Measurements from ENCODE around the gene SASH3.

SASH3 gene

GRCh38 chrX:129777218-129778030 lies 2.3 kb upstream of the SASH3 start:
- Histone ChIP-seq H3K36me3 (ENCODE audit: control insufficient read depth, low read length) (peaks cover 23% of the 10 kb centered on the region), H3K27me3 (ENCODE audit: control insufficient read depth, low read length) (no peaks in the 10 kb centered on the region), H3F3A (ENCODE audit: control insufficient read depth, insufficient read depth) (peaks cover 7% of the 10 kb centered on the region), H3K79me2 (ENCODE audit: control insufficient read depth, low read length) (peaks cover 42% of the 10 kb centered on the region), H3K9me2 (replicated peaks; ENCODE audit: control insufficient read depth, low read length) (no peaks in the 10 kb centered on the region), H3K27ac (ENCODE audit: low read depth, low read length) (peak overlapping the region; percentile 94), H3K9me3 (ENCODE audit: control insufficient read depth, insufficient read depth, low read length) (no peaks in the 10 kb centered on the region), H4K20me1 (ENCODE audit: control insufficient read depth, insufficient read depth, low read depth, low read length) (peaks cover 6% of the 10 kb centered on the region), H3K4me3 (ENCODE audit: low read length) (peak overlapping the region; percentile 97), H3K4me2 (ENCODE audit: low read length) (peak overlapping the region; percentile 97), H3K4me1 (ENCODE audit: control insufficient read depth, low read length) (peaks cover 80% of the 10 kb centered on the region)
- TF ChIP-seq CTCF (IDR thresholded peaks at IDR 0.05; ENCODE audit: low read depth, low read length, poor library complexity, severe bottlenecking) (no peak), EZH2phosphoT487 (IDR thresholded peaks at IDR 0.05; ENCODE audit: borderline replicate concordance, low read length) (no peak)

DNA sequence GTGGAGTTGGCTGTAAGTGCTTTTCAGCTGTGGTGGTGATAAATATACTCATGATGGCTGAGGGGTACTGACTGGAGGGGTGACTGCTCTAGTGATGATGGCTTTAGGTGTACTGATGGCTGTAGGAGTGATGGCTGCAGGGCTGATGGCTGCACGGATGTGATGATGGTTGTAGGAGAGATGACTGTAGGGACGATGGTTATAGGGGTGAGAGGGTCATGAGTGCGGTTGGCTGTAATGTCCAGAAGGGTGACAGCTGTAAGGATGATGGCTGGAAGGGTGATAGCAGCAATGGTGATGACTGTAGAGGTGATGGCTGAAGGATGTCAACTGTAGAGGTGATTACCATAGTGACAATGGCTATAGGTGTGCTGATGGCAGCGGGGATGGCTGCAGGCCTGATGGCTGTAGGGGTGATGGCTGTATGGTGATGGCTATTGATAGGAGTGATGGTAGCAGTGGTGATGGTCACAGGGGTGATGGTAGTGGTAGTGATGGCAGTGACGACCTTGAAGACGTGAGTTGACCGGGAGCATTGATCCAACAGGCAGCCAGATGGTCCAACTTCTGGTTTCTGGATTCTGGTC lies 570 bp upstream of the SASH3 start:
- H3K36me3 ChIP-seq (ENCODE audit: control insufficient read depth, low read length), result peaks cover 41% of the 10 kb centered on the region
- H3K9me3 ChIP-seq (ENCODE audit: control insufficient read depth, insufficient read depth, low read length), result no peaks in the 10 kb centered on the region
- H3K4me3 ChIP-seq (ENCODE audit: low read length), result peak overlapping the region; percentile 97
- peak overlapping the region; percentile 97 for H3K4me2 ChIP-seq (ENCODE audit: low read length)
- H3K27me3 ChIP-seq (ENCODE audit: control insufficient read depth, low read length), result no peaks in the 10 kb centered on the region
- H3K79me2 ChIP-seq (ENCODE audit: control insufficient read depth, low read length), result peaks cover 60% of the 10 kb centered on the region
- no peak for TF ChIP-seq CTCF (IDR thresholded peaks at IDR 0.05; ENCODE audit: low read depth, low read length, poor library complexity, severe bottlenecking)
- no peak for TF ChIP-seq EZH2phosphoT487 (IDR thresholded peaks at IDR 0.05; ENCODE audit: borderline replicate concordance, low read length)
- no peaks in the 10 kb centered on the region for H3K9me2 ChIP-seq (replicated peaks; ENCODE audit: control insufficient read depth, low read length)
- peaks cover 14% of the 10 kb centered on the region for H3F3A ChIP-seq (ENCODE audit: control insufficient read depth, insufficient read depth)
- peaks cover 14% of the 10 kb centered on the region for H4K20me1 ChIP-seq (ENCODE audit: control insufficient read depth, insufficient read depth, low read depth, low read length)
- peaks cover 80% of the 10 kb centered on the region for H3K4me1 ChIP-seq (ENCODE audit: control insufficient read depth, low read length)
- peak overlapping the region; percentile 94 for H3K27ac ChIP-seq (ENCODE audit: low read depth, low read length)

- TF ChIP-seq CTCF (IDR thresholded peaks at IDR 0.05; ENCODE audit: low read depth, low read length, poor library complexity, severe bottlenecking) (no peak), EZH2phosphoT487 (IDR thresholded peaks at IDR 0.05; ENCODE audit: borderline replicate concordance, low read length) (no peak)
- peak overlapping the region; percentile 97 for H3K4me2 ChIP-seq (ENCODE audit: low read length)
- peaks cover 72% of the 10 kb centered on the region for H3K79me2 ChIP-seq (ENCODE audit: control insufficient read depth, low read length)
- H3K4me3 ChIP-seq (ENCODE audit: low read length), result peak overlapping the region; percentile 97
- no peaks in the 10 kb centered on the region for H3K9me2 ChIP-seq (replicated peaks; ENCODE audit: control insufficient read depth, low read length)
- H3K27me3 ChIP-seq (ENCODE audit: control insufficient read depth, low read length), result no peaks in the 10 kb centered on the region
- peak overlapping the region; percentile 94 for H3K27ac ChIP-seq (ENCODE audit: low read depth, low read length)
- peaks cover 14% of the 10 kb centered on the region for H4K20me1 ChIP-seq (ENCODE audit: control insufficient read depth, insufficient read depth, low read depth, low read length)
- H3K36me3 ChIP-seq (ENCODE audit: control insufficient read depth, low read length), result peaks cover 52% of the 10 kb centered on the region
- H3K9me3 ChIP-seq (ENCODE audit: control insufficient read depth, insufficient read depth, low read length), result no peaks in the 10 kb centered on the region
- peaks cover 12% of the 10 kb centered on the region; the same call in 1 of the 2 replicates for H3F3A ChIP-seq (ENCODE audit: control insufficient read depth, insufficient read depth)
- H3K4me1 ChIP-seq (ENCODE audit: control insufficient read depth, low read length), result peaks cover 77% of the 10 kb centered on the region
These were observed 824 bp downstream of the SASH3 start for GRCh38 chrX:129780441-129781105.
